GM21717 (cell line): ENCODE results near the gene RCAN2.

Experiments used
- ATAC-seq: cut with Tn5 transposase; IDR thresholded peaks from one replicate; pipeline ENCODE4 v1.9.1; 2021; ENCODE audit warnings: mild to moderate bottlenecking, moderate library complexity; ENCODE audit not compliant: unreplicated experiment

The RCAN2 gene

DNA sequence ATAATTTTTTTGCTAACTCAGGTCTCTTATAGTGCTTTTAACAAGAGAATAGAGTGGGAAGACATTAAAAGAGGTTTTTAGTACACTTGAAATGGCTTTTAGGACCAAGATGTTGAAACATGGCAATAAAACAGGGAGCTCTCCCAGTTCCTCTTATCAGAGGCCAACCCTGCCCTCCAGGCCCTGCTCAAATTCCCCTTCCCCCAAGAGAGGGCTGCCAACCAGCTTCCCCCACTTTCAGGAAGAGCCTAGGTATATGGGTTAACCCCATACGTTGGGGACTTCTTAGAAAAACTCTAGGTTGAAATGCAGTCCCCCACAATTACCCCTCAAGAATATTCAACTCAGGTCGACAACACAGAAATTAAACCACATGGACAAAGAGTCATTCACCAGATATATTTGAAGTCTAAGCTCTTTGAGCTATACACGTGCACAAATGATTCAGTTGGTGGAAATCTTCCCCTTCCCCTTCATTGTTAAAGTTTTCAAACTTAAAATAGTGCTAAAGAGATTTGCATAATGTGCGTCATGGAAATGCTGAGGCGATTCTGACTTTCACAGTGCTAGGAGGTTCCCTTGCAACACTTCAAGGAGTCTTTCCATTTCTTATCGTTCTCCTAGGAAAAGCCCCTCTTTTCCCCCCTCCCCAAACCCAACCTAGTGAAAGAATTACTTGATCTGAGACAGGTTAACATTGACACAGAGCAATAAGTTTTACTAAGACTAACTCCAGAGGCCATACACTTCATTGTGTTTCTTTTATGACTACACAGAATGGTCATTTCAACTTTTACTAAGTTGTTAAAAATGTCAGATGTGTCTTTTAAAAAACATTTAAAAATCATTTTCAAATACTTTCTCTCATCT is 270.7 kb downstream of the RCAN2 start:
- ATAC-seq: peak; percentile 64

DNA sequence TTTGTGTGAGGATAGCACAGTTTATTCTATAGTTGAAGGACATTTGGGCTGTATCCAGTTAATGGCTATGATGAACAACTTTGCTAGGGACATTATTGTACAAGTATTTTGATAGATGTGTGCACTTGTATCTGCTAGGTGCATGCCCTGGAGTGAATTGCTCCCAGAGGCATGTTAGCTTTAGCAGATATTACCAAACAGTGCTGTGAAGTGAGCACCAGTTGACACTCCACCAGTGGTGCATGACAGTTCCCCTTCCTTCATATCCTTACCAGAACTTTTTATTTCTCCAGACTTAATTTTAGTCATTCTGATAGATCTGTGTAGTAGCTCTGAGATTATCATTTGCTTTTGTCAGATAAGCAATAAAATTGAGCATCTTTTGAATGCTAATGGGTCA is 271.6 kb downstream of the RCAN2 start:
- no peak for ATAC-seq

DNA sequence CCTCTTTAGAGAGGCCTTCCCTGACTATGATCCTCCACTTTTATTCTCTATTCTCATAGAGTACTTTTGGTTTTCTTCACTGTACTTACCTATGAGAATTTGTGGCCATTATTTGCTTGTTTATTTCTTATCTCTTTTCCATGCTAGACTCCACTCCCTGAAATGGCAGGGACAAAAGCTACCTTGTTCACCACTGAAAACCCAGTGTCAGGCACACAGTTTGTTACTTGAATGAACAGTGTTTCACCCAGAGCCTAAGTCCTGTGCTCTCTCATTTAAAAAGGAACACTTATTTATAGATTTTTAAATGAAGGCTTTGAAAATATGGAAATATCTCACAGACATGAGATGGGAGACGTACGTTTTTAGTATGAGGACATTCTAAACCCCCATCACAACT is 272.8 kb downstream of the RCAN2 start:
- no peak for ATAC-seq

DNA sequence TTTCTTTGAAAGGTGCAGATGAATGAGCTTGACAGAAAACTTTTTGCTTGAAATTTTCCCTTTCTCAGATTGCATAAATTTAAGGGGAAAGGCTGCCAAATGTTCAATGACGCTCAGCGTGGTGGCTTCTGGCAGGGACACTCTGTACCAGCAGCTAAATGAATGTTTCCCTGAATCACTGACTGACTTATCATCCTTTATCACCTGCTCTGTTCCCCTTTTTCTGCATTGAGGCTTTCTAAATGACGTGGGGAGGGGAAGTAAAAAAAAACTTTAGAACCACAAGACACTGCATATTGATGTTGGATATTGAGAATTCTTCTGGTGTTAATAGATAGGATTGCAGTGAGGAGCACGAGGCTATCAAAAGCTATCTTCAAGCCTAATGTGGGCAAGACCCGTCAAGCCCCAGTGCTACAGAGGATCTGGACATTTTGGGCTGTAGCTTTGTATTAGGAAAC is 273.5 kb downstream of the RCAN2 start:
- peak; percentile 70 for ATAC-seq

DNA sequence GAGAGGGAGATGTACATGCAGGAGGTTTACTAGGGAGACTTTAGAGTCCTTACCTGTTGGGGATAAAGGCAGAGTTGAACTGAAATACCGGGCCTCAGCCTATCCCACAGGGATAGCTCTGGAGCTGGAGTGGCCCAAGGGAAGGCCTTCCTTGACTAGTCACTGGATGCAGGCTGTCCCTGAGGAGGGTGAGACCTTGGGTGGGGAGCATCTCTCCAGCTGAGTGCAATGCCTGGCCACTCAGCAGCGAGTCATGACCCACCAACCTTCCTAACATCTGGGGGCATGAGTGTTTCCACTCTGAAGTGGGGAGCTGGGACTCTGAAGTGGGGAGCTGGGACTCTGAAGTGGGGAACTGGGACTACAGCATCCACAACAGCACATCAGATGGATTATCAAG is 274.4 kb downstream of the RCAN2 start:
- no peak for ATAC-seq

DNA sequence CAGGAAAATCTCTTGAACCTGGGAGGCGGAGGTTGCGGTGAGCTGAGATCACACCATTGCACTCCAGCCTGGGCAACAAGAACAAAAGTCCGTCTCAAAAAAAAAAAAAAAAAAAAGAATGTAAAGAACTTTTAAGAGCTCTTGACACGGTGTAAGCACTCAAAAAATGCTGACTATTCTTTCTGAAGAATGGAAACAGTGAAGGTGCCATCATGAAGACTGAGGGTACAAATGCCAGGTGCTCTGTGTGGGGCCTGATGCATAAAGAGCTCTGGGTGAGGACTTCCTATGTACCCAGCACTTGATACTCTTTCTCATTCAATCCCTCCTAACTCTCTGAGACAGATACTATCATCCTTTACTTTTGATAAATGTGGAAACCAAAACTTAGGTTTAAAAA is 275.5 kb downstream of the RCAN2 start:
- ATAC-seq: no peak

DNA sequence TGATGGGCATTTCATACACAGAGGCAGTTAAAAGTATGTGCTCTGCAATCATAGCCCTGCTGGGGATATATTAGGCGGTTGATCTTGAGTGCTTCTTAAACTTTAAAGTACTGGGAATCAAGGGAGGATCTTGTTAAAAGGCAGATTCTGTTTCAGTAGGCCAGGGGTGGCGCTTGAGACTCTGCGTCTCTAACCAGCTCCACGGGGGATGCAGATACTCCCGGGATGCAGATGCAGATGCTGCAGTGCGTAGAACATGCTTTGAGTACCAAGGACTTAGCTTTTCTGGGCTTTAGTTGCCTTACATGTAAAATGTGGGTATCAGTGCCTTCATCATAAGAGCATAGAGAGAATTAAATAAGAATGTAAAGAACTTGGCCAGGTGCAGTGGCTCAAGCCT is 276.0 kb downstream of the RCAN2 start:
- ATAC-seq: no peak

DNA sequence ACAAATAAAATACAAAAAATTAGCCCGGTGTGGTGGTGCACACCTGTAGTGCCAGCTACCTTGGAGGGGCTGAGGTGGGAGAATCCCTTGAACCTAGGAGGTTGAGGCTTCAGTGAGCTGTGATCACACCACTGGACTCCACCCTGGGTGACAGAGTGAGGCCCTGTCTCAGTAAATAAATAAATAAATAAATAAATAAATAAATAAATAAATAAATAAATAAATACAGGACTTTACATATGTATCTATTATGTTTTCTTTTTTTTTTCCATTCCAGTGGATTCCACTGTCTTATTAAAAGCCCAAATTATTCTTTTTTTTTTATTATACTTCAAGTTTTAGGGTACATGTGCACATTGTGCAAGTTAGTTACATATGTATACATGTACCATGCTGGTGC is 279.3 kb downstream of the RCAN2 start:
- ATAC-seq: no peak

DNA sequence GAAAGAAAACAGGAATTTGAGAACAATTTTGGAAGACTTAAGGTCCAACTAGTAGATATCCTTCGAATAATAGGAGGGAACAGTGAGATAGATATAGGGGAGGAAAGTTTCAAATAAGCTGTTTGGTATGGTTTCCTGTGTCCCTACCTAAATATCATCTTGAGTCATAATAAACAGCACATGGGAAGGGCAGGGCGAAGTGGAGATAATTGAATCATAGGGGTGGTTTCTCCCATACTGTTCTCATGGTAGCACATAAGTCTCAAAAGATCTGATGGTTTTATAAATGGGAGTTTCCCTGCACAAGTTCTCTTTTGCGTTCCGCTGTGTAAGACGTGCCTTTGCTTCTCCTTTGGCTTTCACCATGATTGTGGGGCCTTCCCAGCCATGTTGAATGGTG is 281.0 kb downstream of the RCAN2 start:
- no peak for ATAC-seq

DNA sequence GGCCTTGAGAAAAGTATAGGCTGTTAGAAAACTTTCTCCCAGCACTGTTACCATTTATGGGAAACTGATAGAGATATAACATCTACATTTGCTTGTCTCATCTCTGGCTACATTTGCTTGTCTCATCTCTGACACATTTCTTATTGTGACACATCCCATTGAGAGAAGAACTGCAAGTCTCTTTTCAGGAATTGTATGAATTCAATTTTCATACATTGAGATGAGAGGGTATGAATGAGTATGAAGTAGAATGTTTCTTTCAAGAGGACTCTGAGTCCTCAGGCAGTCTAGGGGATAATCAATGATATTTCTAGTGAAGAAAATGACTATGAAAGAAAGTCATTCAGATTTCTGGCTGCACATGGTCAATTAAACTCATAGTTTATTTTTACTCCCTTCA is 282.9 kb downstream of the RCAN2 start:
- no peak for ATAC-seq

DNA sequence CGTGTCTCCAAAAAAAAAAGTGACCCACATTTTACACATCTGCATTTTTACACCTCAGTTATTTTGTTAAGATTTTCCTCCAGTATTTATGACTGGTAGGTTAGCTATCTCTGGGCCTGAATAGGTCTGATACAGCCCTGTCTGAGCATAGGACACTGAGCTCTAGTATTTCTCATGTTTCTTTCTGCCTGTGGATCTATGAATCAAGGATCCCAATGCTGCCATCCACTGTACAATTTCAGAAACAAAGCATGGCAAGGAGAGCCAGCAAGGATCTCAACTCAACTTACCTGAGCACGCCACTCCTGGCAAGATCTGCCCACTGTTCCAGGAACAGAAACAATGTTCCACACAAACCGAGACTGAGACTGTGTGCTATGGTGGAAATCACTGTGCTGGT is 284.1 kb downstream of the RCAN2 start:
- no peak for ATAC-seq

DNA sequence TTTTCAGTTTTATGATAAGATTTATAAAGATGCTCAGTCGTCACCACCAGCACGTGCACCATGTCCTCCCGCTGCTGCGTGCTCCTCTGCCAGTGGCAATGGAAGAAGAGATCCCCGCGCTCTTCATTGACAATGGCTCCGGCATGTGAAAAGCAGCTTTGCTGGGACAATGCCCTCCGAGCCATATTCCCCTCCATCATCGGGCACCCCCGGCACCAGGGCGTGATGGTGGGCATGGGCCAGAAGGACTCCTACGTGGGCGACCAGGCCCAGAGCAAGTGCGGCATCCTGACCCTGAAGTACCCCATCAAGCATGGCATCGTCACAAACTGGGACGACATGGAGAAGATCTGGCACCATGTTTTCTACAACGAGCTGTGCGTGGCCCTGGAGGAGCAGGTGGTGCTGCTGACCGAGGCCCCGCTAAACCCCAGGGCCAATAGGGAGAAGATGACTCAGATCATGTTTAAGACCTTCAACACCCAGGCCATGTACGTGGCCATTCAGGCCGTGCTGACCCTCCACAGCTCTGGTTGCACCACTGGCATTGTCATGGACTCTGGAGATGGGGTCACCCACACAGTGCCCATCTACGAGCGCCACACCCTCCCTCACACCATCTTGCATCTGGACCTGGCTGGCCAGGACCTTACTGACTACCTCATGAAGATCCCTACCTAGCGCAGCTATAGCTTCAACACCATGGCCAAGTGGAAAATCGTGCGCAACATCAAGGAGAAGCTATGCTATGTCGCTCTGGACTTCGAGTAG is 286.2 kb downstream of the RCAN2 start:
- ATAC-seq: no peak

DNA sequence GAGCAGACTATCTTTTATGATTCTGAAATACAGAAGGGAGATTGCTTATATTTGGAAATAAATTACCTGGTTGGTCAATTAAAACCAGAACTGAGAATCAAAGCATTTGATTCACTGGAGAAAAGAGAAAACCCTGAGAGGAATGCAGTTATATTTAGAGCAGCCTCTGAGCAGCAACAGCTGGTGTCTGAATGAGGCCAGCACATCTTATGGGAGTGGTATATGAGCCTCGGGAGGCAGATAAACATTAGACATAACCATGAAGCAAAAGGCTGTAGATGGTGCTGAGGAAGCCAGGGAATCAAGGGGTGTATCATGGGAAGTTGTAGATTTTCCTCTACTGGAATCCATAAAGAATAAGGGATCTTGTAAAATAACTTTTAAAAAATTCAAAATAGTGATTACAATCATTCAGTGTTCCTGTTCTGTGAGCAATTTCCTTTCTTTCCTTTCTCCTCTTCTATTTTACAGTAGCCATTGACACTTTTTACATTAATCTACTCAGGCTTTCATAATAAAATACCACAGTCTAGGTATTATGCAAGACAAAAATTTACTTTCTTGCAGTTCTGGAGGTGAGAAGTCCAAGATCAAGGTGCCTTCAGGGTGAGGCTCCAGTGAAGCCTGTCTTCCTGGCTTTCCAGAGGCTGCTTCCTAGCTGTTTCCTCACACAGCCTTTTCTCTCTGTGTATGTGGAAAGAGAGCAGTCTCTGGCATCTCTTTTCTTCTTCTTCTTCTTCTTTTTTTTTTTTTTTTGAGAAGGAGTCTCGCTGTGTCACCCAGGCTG is 287.7 kb downstream of the RCAN2 start:
- ATAC-seq: no peak

DNA sequence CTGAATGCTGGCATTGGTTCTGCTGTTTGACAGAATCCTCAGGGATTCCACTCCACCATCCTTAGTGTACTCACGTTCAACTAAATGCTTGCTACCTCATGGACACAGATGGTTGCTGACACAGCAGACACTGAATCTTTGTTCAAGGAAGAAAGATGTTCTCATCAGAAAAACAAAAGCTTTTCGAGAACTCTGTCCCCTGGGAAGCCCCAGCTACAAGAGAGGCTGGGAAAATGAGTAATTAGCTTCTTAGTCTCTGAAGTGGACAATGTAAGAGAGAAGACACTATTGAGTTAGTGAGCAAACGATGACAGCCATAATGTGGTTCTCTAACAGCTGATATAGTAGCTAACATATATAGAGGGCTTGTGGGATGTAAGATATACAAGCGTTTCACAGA is 289.5 kb downstream of the RCAN2 start:
- ATAC-seq: no peak

DNA sequence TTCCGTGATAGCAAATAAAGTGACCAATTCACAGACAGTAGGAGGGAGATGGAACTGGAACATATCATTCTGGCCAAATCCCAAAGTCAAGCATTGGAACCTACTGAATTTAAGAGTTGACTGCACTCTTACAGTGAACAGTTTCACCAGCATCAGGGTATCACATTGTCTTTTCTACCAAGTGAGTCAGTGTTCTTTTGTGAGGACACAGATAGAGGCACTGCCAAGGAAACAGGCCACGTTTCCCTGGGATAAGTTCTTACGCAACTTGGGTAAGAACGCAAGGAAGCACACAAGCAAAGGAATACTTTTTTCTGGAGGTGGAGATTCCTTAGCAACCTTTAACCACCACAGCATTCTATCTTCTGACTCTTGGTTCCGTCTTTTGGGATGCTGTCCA is 291.9 kb downstream of the RCAN2 start:
- no peak for ATAC-seq

DNA sequence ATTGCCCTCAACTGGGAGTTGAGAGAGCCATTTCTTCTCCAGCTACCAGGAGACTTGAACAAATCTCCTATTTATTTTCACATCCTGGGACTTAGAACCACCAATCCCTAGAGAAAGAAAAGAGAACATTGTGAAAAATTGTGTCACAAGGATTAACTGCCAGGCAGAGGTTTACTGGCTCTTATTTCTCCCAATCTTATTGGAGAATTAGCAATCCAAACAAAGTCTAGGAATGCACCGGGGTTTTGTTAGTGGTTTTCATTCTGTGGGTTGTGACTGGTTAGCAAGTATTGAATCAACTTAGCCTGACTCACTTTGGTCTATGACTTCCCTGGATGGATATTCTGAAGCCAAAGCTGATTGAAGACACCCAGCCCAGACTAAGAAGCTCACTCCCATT is 299.3 kb downstream of the RCAN2 start:
- ATAC-seq: no peak

DNA sequence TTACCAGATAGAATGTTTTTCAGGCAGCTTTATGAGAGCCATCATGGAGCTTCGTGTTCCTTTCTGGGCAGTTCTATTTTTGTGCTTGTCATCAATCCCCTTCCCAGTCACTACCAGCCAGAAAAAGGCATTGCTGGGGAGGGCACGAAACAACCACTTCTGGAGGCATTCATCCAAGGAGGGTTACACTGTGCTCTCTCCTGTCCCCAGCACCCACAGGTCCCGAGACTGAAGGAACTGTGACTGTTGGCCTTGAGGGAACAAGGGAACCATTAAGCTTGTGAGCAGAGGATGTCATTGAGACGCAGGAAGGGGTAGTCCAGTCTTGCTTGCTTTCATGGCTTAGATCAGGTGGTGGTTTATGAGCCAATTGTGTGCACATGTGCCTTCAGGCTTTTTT is 300.4 kb downstream of the RCAN2 start:
- ATAC-seq: no peak

DNA sequence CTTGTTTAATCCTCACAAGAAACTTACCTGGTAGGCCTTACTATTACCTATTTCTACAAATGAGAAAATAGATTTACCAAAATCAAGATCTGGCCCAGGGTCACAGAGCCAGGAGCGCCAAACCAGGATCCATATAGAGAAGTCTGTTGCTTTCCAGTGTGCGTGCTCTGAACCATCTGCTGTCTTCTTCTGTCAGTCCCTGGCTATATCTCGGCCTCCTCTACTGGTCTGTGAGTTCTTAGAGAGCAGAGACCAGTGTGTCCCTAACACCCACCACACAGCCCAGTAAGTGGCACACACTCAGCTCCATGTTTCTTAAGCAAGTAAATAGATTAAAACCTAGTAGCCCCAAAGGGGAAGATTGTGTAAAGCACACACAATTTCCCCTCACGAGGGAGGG is 301.5 kb downstream of the RCAN2 start:
- ATAC-seq: no peak

DNA sequence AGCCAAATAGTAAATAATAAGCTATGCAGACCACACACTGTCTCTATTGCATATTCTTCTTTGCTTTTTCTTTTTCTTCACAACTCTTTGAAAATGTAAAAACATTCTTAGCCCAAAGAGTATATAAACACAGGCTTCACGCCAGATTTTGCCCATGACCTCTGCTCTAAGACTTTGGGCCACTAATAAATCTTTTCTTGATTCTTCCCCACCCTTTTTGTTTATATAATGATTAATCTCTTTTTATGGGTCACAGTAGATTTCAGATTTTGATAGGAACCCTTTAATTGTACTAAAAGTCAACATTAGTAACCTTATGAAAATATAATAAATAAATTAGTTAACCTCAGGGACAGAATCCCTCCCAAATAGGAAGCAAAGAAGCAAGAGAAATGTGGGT is 304.7 kb downstream of the RCAN2 start:
- ATAC-seq: no peak

DNA sequence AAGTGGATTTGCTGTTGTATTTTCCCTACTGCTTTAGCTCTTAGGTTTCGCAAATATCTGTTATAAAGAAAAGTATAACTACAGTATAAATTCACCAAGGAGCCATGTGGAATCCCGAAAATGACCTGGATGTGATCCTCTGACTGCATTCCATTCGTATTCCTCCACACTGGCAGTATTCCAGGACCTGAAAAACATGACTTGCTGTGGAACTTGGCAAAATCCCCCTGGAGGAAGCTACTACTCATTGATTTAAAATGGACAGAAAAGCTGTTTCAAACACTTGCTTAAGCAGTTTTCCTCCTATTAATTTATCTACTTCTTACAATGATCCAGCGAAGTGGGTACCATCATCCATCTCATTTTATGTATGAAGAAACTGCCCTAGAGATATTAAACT is 307.1 kb downstream of the RCAN2 start:
- ATAC-seq: no peak

DNA sequence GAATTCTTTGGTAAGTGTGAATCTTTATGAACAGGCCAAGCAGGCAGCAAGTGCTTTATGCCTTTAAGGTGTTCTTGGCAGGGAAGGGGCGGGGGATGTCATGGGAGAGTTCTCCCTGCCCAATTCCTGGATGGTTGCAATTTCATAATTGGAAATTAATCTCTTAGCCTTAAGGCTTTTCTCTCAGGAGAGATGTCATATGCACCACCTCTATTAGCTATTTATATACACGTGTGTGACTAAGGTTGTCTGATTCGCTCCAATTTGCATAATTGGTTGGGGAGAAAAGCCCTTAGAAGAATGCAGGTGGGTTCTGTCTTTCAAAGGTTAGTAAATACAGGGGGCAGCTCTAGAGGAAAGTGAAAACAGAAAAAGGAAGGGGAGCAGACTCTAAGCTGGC is 315.3 kb downstream of the RCAN2 start:
- peak; percentile 58 for ATAC-seq
